GM10248 (cell line): ENCODE results near the gene FDX1.
A peak's percentile ranks its signal among the peaks of the same experiment; 100 is the strongest.

Source experiments
- CTCF ChIA-PET: fragments of 300-600 bp; sonication (Branson Sonifier 250); formaldehyde crosslinking; extraction: SDS; loops from one replicate; lab custom pipeline; 2021; ENCODE audit warnings: antibody characterized with exemption; lab: Yijun Ruan, JAX
- POLR2A ChIA-PET: fragments of 350-650 bp; sonication (Branson Sonifier 250); formaldehyde crosslinking; extraction: SDS; loops from one replicate; lab custom pipeline; 2020; ENCODE audit warnings: antibody characterized with exemption; lab: Yijun Ruan, JAX
- DNase-seq: peaks from one replicate; pipeline ENCODE4 v3.0.0; 2012; ENCODE audit errors: extremely low spot score
- CTCF ChIP-seq: IDR thresholded peaks from 2 replicates; pipeline ENCODE4 v1.5.1; 2012; ENCODE audit warnings: mild to moderate bottlenecking, low read depth; ENCODE audit errors: extremely low read depth, missing control alignments, control extremely low read depth

The FDX1 gene

GRCh38 chr11:110438017-110438416 is 8.3 kb downstream of the FDX1 start:
- ChIA-PET POLR2A (no interaction called here), CTCF (interaction anchor here (0.9 to 1.3 kb wide), 2 partner anchors 237 to 792 kb away, joined by 3 read pairs; no protein-coding TSS in a partner anchor)
- no peak for TF ChIP-seq CTCF
- no peak for DNase-seq

- ChIA-PET POLR2A (no interaction called here), CTCF (interaction anchor here (0.6 to 6.5 kb wide), 11 partner anchors 11 to 786 kb away, joined by 3 to 59 read pairs (median 3); no protein-coding TSS in a partner anchor)
- DNase-seq = no peak
- no peak for TF ChIP-seq CTCF
These were observed 15.7 kb downstream of the FDX1 start for GRCh38 chr11:110445437-110445836.

- DNase-seq = no peak
- ChIA-PET CTCF (interaction anchor here (0.7 to 6.5 kb wide), 12 partner anchors 10 to 785 kb away, joined by 3 to 59 read pairs (median 3); no protein-coding TSS in a partner anchor), POLR2A (no interaction called here)
- no peak for TF ChIP-seq CTCF
These were observed 16.3 kb downstream of the FDX1 start for GRCh38 chr11:110446061-110446460.

- ChIA-PET POLR2A (no interaction called here), CTCF (interaction anchor here (0.7 to 6.5 kb wide), 12 partner anchors 9 to 976 kb away, joined by 3 to 59 read pairs (median 3); no protein-coding TSS in a partner anchor)
- no peak for DNase-seq
- no peak for TF ChIP-seq CTCF
These were observed 16.8 kb downstream of the FDX1 start for GRCh38 chr11:110446594-110446993.

GRCh38 chr11:110447343-110447742 is 17.6 kb downstream of the FDX1 start:
- TF ChIP-seq CTCF = no peak
- no peak for DNase-seq
- ChIA-PET CTCF (interaction anchor here (0.6 to 6.5 kb wide), 10 partner anchors 10 to 999 kb away, joined by 3 to 59 read pairs (median 3); partner anchors contain the start of gene FDX1), POLR2A (interaction anchor here (0.6 kb wide), 1 partner anchor 160 kb away, joined by 3 read pairs; no protein-coding TSS in a partner anchor)

- peak; percentile 23 for TF ChIP-seq CTCF
- DNase-seq = no peak
- ChIA-PET CTCF (interaction anchor here (0.8 to 6.5 kb wide), 8 partner anchors 9 to 782 kb away, joined by 3 to 59 read pairs (median 4); no protein-coding TSS in a partner anchor), POLR2A (no interaction called here)
These were observed 18.4 kb downstream of the FDX1 start for GRCh38 chr11:110447897-110448745.
